GM20431 (cell line): Measurements from ENCODE around the gene SIPA1L2.
"Not testable (repeated sequence)": the region's sequence is repeated elsewhere in the genome, so short reads cannot be mapped to it uniquely, and the experiment has no call there.

Source experiments
- in situ Hi-C: fragments of 300-500 bp; cut with MseI, MboI; formaldehyde crosslinking; loops from one replicate; pipeline ENCODE4 v1.15.0; 2020; ENCODE audit warnings: low sequenced_read_pairs; ENCODE audit not compliant: unreplicated experiment

Gene SIPA1L2

GRCh38 chr1:232621050-232621449, 8.9 kb downstream of the SIPA1L2 start:
- in situ Hi-C loops, result no loop called here

DNA sequence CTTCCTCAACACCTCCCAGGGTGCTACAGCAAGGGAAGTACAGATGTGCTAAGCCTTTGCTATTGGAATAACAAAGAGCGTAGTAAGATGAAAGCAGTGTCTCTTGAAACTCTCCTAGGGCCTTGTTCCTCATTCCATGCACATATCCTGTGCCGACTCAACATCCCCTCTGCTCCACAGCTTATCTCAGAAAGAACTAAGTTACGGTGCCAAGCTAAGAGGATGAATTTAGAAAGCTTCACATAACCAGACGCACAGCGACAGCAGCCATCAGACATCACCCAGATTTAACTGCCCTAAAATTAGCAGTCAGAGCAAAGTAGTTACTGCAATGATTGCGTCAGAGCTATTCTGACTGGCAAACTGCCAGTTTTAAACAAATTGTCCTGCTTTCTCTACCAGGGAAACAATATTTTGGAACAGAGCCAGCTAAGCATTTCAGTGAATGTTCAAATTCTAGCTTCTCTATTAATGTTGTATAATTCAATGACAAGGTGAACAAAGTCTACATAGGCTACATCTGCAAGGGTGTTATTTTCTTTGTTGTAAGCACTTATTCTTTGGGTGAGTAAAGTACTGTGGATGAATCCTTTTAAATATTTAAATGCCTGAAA, 9.5 kb downstream of the SIPA1L2 start:
- in situ Hi-C loops, result no loop called here

- in situ Hi-C loops, result no loop called here
Observed at GRCh38 chr1:232617237-232617636, 12.7 kb downstream of the SIPA1L2 start.

- in situ Hi-C loops, result no loop called here
Observed at GRCh38 chr1:232615306-232615800, 14.6 kb downstream of the SIPA1L2 start.

DNA sequence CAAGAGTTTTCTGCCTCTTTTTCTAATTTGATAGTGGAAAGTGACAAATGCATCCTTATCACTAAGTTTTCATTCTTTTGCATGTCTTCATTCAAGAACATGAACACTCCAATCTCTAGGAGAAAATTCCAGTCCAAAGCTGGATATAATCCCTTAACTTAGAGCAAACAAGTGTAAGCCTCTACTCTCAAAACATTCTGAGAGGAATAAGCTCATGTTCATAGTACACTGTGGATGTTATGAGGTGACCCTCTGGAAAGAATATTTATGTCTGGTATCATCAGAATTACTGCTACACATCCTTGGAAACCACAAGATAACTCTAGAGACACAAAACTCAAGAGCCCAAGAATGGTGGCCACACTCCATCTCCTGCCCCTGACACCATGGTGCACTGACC, 15.1 kb downstream of the SIPA1L2 start:
- in situ Hi-C loops, result no loop called here

DNA sequence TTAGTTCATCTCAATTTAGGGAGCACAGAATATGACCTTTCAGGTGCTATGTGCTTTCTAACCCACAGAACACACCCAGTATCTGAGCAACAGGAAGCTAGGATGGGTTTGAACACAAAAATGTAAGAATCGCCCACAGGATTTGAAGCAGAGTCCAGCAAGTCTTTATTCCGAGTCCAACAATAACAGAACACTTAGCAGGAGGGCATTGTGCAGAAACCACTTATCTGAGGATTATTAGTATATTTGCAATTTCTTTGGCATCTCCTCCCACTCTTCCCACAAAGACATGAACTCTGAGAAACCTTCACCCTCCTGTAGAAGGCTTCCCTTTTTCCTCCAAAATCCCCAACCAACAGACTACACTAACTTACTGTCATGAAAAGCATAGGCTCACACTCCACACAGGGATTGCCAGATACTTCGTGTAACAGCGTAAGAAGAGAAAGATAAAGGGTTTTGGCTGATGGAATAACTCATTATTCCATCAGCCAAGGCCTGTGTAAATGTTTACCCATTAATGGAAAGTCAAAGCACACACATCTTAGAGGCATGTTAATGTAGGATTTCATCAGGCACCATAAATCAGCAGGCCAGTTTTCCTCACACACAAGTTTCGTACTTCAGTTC, 16.1 kb downstream of the SIPA1L2 start:
- in situ Hi-C loops, result no loop called here

DNA sequence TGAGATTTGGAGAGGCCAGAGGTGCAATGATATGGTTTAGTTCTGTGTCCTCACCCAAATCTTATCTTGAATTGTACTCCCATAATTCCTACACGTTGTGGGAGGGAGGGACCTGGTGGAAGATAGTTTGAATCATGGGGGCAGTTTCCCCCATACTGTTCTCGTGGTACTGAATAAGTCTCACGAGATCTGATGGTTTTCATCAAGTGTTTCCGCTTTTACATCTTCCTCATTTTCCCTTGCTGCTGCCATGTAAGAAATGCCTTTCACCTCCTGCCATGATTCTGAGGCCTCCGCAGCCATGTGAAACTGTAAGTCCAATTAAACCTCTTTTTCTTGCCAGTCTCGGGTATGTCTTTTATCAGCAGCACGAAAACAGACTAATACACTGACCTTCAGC, 17.1 kb downstream of the SIPA1L2 start:
- in situ Hi-C loops, result not testable (repeated sequence)

GRCh38 chr1:232611834-232612233, 18.1 kb downstream of the SIPA1L2 start:
- in situ Hi-C loops, result no loop called here

- in situ Hi-C loops, result not testable (repeated sequence)
Observed at GRCh38 chr1:232610902-232611745, 18.8 kb downstream of the SIPA1L2 start.

DNA sequence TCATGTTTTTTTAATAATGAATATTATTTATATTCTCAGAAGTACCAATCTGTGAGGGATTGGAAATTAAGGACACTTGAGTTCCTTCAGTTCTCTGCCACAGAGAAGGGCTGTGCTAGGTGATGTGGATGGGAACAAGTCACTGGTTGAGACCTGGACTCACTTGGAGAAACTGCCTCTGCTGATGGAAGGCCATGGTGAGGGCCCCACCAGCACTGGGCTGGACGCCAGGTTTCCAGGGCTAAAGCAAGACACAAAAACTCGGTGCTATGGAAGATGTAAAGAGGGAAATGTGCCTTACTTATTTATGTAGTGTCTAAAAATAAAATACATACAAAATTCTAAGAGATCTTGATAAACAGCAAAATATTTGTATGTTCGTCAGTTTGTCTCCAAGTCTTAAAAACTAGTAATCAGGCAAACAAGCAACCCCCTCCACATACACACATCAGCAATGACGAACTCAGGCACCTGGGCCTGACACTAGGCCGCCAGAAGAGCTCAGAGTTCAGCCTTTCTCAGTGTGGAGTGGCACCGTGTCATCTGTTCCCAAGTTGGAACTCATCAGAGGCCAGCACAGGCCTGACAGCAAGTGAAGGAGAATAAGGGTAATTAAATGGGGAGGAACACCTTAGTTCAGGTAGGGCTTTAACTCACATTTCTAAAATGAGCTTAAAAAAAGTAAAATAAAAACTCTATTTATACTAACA, 19.6 kb downstream of the SIPA1L2 start:
- in situ Hi-C loops, result no loop called here

- in situ Hi-C loops, result no loop called here
Observed at GRCh38 chr1:232608427-232608826, 21.5 kb downstream of the SIPA1L2 start.

GRCh38 chr1:232602622-232603021, 27.3 kb downstream of the SIPA1L2 start:
- in situ Hi-C loops, result no loop called here

DNA sequence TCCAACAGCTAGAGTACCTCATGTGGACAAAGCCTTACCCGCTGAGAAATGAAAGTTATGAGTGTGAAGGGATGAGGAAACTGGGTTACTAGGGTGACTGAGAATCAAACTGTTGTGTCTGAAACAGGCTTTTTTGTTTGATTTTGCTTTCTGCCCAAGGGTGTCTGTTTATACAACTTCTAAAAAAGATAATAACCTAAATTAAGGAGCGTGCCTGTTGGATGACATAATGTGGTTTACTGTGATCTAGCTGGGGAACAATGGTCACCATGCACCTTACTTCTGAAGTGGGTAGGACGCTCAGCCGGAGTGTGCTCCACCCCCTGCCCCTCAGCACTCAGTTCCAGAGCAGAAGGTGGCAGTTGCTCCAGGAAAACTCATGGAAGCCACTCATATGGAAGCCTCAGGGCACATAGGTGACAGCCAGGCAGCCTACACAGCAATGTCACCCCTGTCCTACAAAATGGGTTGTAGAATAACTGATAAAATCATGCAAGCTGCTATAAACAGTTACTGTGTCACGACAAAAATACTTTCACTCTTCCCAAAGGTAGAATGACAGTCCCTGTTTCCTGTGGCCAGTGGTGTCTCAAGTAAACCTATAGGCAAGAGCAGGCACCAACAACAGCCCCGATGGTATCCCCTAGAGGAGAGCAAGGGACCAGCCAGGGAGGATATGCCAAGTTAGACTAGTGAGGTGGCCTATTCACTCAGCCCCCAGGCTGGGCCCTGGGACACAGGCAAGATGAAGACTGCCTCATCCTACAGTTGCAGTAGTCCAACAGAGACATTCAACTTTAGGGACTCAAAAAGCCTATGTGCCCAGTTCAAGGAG, 29.3 kb downstream of the SIPA1L2 start:
- in situ Hi-C loops, result no loop called here

GRCh38 chr1:232599178-232600041, 30.5 kb downstream of the SIPA1L2 start:
- in situ Hi-C loops, result no loop called here

DNA sequence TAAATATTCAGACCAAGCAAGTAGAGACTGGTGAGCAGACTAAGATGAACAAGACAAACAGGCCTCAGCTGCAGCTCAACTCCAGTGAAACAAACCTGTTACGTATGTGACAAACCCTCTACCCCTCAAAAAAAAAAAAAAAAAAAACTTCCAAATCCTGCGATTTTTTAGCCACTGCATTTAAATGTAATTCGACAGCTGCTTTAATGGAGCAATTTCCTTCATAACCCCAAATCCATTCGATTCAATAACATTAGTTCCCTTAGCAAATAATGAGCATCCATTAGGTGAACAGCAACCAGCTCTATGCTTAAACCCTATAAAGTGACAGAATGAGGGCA, 31.1 kb downstream of the SIPA1L2 start:
- in situ Hi-C loops, result no loop called here

DNA sequence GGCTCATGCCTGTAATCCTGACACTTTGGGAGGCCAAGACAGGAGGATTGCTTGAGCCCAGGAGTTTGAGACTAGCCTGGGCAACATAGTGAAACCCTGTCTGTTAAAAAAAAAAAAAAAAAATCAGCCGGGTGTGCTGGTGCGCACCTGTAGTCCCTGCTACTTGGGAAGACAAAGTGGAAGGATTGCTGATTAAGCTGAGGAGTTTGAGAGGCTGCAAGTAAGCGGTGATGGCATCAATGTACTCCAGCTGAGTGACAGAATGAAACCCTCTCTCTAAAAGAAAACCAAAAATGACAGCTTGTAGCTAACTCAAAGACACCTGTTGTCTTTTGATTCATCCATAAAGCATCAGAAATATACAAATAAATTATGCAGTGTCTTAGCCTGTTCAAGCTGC, 31.8 kb downstream of the SIPA1L2 start:
- in situ Hi-C loops, result no loop called here

- in situ Hi-C loops, result no loop called here
Observed at GRCh38 chr1:232597721-232598120, 32.2 kb downstream of the SIPA1L2 start.

DNA sequence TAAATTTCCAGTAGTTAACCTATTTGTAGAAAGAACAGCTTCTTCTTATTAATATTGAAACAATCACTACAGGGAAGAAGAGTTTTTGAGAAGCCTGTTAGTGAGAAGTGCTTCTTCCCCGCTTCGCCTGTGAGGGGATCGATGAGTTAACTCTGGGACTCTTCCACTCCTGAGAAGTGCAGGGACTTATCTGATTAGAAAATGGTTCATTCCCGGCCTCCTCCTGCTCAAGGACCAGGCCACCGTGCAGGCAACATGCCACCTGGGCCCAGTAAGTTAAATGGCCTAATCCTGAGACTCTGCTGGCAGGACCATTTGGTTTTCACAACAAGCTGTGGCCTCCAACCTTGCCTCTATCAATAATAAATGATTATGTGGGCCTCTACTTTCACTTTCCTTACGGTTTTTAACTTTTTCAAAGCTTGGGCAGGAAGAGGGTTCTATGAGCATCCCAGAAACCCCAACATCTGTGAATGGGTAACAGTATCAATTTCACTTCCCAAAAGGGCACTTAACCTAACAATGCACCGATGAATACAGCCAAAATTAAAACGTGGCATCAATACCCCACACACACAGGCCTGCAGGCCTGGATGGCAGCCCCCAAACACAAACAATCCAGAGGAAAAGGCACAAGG, 33.1 kb downstream of the SIPA1L2 start:
- in situ Hi-C loops, result no loop called here
